Measurements from ENCODE around the gene RSPO3.

- TF ChIP-seq CTCF (IDR thresholded peaks at IDR 0.05), result no peak
- TF ChIP-seq GATA3 (IDR thresholded peaks at IDR 0.05; ENCODE audit: borderline replicate concordance), result no peak
- TF ChIP-seq CEBPB (IDR thresholded peaks at IDR 0.05), result no peak
- TF ChIP-seq MYC (IDR thresholded peaks at IDR 0.05; ENCODE audit: borderline replicate concordance, low read length), result no peak
- TF ChIP-seq SREBF2 (IDR thresholded peaks at IDR 0.05), result no peak
- no peak for TF ChIP-seq MAX (IDR thresholded peaks at IDR 0.05)
Observed at GRCh38 chr6:127083231-127083962, 35.1 kb upstream of the RSPO3 start.
